Mammary epithelial cell (primary cell): ENCODE results near the gene SLC26A5.

ENCODE experiments used
- CTCF ChIP-seq, 2 donors: IDR thresholded peaks in 1 of 2; conservative IDR thresholded peaks in 1 of 2; 2 replicates each; pipeline ENCODE4 v1.5.1; 2011 to 2012; ENCODE audit warnings: inconsistent platforms in 2 of 2, low read length in 2 of 2, mild to moderate bottlenecking in 2 of 2, control low read depth in 1 of 2, low read depth in 1 of 2; ENCODE audit not compliant: insufficient read depth in 1 of 2; ENCODE audit errors: extremely low read depth in 1 of 2
- EZH2 ChIP-seq: IDR thresholded peaks from 2 replicates; pipeline ENCODE4 v1.6.1; 2012; ENCODE audit warnings: low read length, inconsistent platforms, borderline replicate concordance

GRCh38 chr7:103391976-103392375, 54.0 kb downstream of the SLC26A5 start:
- TF ChIP-seq CTCF (conservative IDR thresholded peaks at IDR 0.05 in 1 of 2, IDR thresholded peaks at IDR 0.05 in 1 of 2; ENCODE audit: extremely low read depth in 1 of 2, insufficient read depth in 1 of 2, low read depth in 1 of 2, low read length in 2 of 2) (no peak), EZH2 (no peak)
